Right lung (tissue), 5 donors: ENCODE results near the gene IFI16. TPM values are rescaled to one million over a fixed set of nuclear protein-coding genes. Genes with fewer than 3 reads are reported as not detected.
A peak's percentile ranks its signal among the peaks of the same experiment; 100 is the strongest.
"Not testable (repeated sequence)": the region's sequence is repeated elsewhere in the genome, so short reads cannot be mapped to it uniquely, and the experiment has no call there.

Source experiments
- DNase-seq, 2 donors: peaks; one replicate each; pipeline ENCODE4 v3.0.0-alpha.2; 2013
- polyA plus RNA-seq, 5 donors: library from polyadenylated mRNA; unstranded; fragments of 120-200 nt; gene quantifications; one replicate each; pipeline versions ENCODE4 v1.2.1 to v1.2.3, GENCODE V29; 2013; ENCODE audit warnings: inconsistent platforms in 1 of 5, low replicate concordance in 1 of 5; ENCODE audit not compliant: insufficient read length in 5 of 5, insufficient read depth in 1 of 5

IFI16 gene
- polyA plus RNA-seq, 5 donors: 70.2 to 134 (median 118) TPM

GRCh38 chr1:159006210-159006807 lies 3.4 kb upstream of the IFI16 start:
- not testable (repeated sequence) for DNase-seq

DNA sequence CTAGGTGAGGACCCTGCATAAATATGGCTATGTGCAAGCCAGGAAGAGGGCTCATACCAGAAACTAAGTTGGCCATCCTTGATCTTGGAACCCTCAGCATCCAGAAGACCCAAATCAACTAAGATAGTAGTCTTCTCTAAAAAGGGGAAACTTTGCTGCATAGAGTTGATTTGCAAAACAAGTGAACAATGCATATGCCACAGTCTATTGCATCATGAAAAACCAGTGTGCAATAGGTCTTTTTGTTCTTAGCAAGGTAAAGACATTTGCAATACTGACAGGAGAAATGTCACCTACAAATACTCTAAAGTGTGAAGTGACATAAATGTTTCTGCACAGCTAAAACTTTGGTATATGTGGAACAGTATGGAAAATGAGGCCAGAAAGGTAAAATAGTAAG lies 2.0 kb upstream of the IFI16 start:
- DNase-seq: no peak

DNA sequence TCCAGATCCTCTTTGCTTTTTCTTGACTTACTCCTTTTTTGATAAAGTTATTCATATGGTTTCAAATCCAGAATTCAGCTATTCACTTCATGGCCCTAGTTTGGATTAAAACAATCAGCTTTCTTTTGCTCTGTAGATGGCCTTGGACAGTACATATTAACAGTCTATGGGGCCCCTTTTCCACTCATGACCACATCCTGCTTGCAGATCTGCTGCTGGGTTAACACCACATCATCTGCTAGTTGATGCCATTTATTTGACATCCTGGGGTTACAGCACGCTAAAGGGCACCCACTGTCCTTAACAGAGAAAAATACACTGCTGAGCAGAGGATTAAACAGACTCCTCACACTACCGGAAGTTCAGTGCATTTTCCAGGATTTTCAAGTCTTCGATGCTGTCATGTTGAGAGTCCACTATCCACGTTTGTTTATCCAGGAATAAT lies 941 bp upstream of the IFI16 start:
- no peak for DNase-seq

GRCh38 chr1:159009287-159009686 lies 420 bp upstream of the IFI16 start:
- no peak for DNase-seq

DNA sequence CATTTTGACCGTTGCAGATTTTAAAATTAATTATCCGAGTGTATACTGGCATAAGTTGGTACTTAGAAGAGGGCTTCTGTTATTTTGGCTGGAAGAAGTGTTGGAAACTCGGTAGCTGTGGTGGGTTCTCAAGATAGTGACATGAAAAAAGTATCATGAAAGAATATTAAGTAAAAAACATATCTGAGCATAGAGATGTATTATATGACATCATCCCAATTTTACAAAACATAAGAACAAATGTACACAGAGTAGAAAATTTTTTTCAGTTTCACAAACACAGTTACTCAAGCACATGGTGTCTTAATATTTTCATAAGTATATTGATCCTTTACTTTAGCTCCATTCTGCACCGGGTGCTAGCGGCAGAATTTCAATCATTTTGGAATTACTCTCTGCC lies 684 bp downstream of the IFI16 start:
- no peak for DNase-seq

- not testable (repeated sequence) for DNase-seq
These were observed 1.3 kb downstream of the IFI16 start for GRCh38 chr1:159011001-159011400.

- DNase-seq: no peak
These were observed 2.0 kb downstream of the IFI16 start for GRCh38 chr1:159011751-159012150.

DNA sequence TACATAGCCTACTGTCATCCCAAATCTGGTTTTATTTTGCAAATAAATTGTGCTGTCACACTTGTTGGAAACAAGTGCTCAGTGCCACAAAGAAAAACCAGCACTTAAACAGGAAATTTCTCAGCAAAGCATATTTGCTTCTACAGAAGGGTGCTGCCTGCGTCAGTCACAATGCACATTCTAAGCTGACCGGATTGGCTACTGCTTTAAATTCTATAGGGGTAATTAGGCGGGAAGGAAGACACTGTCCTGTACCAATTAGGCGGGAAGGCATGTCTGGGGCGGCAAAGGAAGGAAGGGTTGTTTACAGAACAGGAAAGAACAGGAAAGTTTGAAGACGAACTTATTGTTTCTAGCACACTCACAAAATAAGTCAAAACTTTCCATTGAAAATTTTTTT lies 2.8 kb downstream of the IFI16 start:
- DNase-seq: peak in 1 of 2 donors; percentile 24

- DNase-seq: no peak
These were observed 4.4 kb downstream of the IFI16 start for GRCh38 chr1:159014003-159014571.

DNA sequence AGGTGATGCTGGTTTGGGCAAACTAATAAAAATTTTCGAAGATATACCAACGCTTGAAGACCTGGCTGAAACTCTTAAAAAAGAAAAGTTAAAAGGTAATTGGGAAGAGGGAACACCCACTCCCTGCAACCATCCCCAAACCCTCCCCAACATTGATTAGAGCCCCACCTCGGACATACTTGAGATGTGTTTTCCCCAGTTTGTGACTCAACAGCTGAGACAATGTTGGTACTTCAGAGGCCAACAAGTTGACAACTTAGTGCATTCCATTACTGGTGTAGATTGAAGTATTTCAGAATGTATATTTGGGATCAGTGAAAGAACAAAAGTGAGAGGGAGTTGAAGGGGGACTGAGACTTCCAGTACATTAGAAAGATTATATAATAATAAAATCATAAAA lies 5.1 kb downstream of the IFI16 start:
- no peak for DNase-seq

DNA sequence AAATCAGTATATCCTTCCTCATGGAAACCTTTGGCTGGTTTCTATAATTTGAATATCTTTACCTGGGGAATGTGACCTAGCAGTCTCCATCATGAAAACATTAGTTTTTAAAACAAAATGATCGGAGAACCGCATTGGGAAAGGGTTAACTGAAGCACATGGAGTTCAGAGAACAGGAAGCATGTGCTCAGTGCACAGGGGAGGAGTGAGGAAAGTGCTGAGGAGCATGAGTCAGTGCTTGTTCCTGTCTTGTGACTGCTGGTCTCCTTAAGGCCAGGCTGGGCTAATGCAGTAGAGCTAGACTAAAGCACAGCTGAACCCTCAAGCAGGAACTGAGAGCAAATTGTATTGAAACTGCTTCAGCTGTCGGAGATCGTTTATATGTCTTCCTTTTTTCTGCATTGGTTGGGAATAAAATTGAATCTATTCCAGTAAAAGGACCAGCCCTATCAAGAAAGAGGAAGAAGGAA lies 5.8 kb downstream of the IFI16 start:
- no peak for DNase-seq

DNA sequence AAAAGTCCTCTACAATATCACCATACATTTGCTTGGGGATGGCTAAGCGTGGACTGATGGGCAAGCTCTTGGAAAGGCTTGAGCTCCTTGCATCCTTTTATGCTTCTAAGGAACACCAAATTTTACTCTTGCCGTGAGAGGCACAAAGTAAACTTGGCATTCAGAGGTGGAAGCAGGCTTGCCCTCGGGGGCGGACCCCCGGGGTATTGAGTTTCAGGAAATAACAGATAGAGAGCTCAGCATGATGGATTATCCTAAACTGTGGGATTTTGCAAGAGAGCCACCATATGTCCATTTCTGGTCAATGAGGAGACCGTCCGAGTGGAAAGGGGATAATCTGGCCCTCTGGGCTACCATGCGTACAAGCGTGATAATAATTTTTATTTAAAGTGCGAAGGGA lies 14.0 kb downstream of the IFI16 start:
- no peak for DNase-seq

GRCh38 chr1:159025043-159025442 lies 15.3 kb downstream of the IFI16 start:
- DNase-seq: no peak

DNA sequence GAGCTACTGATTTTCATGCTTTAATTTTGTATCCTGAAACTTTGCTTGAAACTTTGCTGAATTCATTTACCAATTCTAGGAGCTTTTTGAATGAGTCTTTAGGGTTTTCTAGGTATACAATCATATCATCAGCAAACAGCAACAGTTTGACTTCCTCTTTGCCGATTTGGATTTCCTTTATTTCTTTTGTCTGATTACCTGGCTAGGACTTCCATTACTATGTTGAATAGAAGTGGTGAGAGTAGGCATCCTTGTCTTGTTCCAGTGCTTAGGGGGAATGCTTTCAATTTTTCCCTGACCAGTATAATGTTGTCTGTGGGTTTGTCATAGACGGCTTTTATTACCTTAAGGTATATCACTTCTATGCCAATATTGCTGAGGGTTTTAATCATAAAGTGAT lies 17.1 kb downstream of the IFI16 start:
- not testable (repeated sequence) for DNase-seq

- DNase-seq: no peak
These were observed 20.6 kb downstream of the IFI16 start for GRCh38 chr1:159030311-159030710.

- DNase-seq: no peak
These were observed 21.3 kb downstream of the IFI16 start for GRCh38 chr1:159030877-159031447.

- DNase-seq: no peak
These were observed 30.5 kb downstream of the IFI16 start for GRCh38 chr1:159040206-159040605.

DNA sequence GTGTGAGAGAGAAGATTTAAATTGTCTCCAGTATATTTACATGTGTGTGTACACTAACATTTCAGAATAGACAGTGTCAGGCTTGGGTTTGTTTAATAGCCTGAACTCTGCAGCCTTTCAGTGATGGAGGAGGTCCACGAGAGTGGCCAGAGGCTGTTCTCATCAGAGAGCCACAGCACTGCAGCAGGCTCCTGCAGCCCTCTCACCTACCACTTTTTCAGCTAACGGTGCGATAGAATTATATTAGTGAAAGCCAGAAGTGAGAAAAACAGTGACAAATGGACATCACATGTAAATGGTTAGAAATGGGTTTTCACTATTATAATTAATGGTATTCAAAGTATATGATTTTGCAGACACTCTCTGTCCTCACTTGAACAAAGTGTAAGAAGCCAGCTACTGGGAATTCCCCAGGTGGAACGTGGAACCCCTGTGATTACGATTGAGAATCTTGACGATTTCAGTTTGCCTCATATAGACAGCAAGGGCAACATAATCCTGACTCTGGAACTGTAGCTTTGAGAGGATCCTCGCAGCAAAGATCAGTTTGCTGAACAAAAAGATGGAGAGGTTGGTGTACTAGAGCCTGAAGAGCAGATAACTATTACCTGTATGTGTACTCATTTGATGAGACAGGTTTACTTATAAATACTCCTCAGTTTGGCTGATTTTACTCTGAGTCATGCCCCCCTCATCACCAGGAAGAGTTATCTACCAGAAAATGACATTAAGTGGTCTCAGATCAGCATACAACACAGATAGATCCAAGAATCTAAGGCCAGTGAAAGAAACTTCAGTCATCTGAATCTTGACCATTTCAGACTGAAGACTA lies 31.4 kb downstream of the IFI16 start:
- DNase-seq: no peak

DNA sequence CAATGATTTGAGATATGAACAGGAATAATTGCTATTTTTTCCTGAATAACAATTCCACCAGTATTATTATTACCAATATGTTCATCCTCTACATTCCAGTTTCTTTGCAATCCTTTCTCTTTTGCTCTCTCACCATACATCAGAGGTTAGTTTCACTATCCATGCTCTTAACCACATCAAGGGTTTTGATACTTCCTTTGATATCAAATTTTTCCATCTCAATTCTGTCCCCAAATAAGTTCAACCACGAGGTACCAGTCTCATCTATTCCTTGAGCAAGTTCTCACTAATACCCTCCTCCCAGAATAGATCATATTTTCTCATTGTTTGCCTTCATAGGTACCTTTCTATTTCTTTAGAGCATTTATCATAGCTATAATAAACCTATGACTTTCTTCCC lies 36.8 kb downstream of the IFI16 start:
- DNase-seq: not testable (repeated sequence)

DNA sequence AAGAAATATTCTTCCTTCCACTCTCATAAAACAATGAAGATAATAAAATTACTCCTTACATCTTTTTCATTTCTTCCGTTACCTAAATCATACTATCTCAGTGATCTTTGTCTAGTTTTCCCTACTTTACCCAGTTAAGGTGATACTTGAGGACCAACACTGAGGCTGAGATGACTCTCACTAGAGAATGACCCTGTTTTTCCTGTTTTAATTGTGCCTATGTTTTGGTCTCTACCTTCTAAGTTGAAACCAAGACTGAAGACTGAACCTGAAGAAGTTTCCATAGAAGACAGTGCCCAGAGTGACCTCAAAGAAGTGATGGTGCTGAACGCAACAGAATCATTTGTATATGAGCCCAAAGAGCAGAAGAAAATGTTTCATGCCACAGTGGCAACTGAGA lies 41.7 kb downstream of the IFI16 start:
- DNase-seq: no peak

DNA sequence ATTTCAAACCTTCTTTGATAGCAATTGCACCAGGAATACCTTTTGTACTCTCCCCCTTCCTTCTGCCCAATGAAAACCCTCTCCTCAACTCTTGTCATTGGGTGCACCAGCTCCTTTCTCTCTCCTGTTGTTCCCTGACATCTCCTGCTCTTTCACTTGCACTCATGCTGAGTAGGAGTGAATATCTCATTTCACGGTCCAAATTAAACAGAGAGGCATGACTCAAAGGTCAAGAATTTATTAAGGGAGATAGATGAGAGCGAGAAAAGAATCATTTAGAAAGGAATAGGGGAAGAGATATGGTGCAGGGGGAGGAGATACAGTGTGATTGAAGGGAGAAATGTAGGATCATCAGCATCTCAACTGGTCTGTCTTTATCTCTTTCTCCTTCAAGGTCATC lies 44.7 kb downstream of the IFI16 start:
- DNase-seq: no peak

DNA sequence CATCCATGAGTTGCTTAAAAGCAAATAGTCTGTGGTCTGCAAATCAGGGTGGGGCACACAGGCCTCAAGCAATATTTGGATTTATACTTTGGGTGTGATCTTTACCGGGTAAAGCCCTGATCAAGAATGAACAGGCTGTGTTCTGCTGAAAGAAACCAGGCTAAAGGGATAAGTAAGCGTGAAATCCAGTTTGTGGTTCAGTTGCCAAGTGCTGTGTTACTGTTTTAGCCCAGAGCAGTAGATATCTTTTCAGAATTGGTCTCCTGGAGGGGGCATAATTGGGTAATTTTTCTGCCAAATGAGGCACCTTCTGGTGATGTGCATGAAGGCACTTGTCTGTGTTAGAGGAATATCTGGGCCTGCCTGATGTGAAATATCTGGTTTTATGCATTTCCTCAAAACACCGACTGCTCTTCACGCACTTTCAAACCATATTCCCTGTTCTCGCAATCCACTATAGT lies 45.5 kb downstream of the IFI16 start:
- DNase-seq: no peak
